GM19467 (cell line): Measurements from ENCODE around the gene MED23.

Experiments used
- ATAC-seq: cut with Tn5 transposase; IDR thresholded peaks from one replicate; pipeline ENCODE4 v1.9.1; 2021; ENCODE audit warnings: mild to moderate bottlenecking, moderate library complexity; ENCODE audit not compliant: unreplicated experiment

MED23 gene

GRCh38 chr6:131627724-131628682 lies at the start of gene MED23:
Gene MED23, minus strand, starts transcription at chr6:131628242. Its CDS starts 193 bp downstream, at chr6:131628049.
- ATAC-seq, result peak; percentile 96

GRCh38 chr6:131673184-131673583 lies 45.1 kb upstream of the MED23 start:
- ATAC-seq, result no peak

- no peak for ATAC-seq
These were observed 41.8 kb upstream of the MED23 start for GRCh38 chr6:131669891-131670290.

DNA sequence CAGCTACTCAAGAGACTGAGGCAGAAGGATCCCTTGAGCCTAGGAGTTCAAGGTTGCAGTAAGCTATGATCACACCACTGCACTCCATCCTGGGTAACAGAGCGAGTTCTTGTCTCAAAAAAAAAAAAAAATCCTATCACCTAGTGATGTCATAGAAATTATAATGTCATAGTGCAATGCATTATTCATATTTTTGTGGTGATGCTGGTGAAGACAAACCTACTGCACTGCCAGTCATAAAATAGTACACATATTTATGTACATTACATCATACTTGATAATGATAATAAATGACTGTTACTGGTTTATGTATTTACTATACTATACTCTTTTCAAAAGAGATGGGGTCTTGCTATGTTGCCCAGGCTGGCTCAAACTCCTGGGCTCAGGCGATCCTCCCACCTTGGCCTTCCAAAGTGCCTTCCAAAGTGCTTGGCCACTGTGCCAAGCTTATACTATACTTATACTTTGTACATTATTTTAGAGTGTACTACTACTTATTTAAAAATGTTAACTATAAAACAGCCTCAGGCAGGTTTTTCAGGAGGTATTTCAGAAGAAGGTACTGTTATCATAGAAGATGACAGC lies 35.6 kb upstream of the MED23 start:
- ATAC-seq, result no peak

GRCh38 chr6:131660195-131660594 lies 32.2 kb upstream of the MED23 start:
- ATAC-seq, result no peak

- no peak for ATAC-seq
These were observed 30.2 kb upstream of the MED23 start for GRCh38 chr6:131658287-131658686.

- ATAC-seq, result no peak
These were observed 29.6 kb upstream of the MED23 start for GRCh38 chr6:131657630-131658111.

GRCh38 chr6:131657222-131657621 lies 29.2 kb upstream of the MED23 start:
- ATAC-seq, result no peak

DNA sequence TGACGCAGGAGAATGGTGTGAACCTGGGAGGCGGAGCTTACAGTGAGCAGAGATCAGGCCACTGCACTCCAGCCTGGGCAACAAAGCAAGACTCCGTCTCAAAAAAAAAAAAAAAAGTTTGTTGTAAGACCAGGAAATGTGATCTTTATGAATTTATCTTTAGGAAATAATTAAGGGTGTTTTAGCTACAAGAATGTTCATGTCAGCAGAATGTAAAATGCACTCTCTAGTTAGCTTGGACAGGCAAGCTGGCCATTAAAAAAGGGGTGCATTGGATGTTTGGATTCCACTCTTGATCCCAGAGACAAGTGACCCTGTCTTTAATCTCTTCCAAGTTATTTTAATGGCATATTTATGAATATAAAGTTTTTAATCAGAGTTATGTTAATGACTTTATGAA lies 28.6 kb upstream of the MED23 start:
- no peak for ATAC-seq

DNA sequence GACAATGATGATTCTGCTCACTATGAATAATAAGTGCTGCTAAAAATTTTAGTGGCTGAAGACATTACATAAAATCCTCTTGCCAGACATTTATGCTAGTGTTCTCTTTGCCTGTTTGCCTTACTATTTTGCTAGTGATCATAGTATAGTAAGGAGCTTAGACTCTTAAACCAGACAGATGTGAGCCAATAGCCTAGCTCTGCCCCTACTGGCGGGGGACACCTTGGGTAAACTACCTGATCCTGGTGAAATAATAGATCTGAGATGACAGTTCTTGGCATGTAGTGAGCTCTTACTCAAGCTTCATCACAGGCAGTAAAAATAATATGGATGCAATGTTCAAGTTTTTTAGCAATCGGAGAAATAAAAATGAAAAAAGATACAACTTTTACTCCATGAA lies 27.9 kb upstream of the MED23 start:
- no peak for ATAC-seq

GRCh38 chr6:131655387-131655786 lies 27.3 kb upstream of the MED23 start:
- no peak for ATAC-seq

DNA sequence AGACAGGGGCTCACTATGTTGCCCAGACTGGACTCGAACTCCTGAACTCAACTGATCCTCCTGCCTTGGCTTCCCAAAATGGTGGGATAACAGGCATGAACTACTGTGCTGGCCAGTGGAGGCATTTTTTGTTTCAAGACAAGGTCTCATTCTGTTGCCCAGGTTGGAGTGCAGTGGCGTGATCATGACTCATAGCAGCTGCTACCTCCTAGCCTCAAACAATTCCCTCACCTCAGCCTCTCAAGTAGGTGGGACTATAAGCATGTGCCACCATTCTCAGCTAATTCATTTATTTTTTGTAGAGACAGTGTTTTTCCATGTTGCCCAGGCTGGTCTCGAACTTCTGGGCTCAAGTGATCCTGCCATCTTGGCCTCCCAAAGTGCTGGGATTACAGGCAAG lies 26.3 kb upstream of the MED23 start:
- ATAC-seq, result no peak

- ATAC-seq, result no peak
These were observed 24.4 kb upstream of the MED23 start for GRCh38 chr6:131652472-131652871.

DNA sequence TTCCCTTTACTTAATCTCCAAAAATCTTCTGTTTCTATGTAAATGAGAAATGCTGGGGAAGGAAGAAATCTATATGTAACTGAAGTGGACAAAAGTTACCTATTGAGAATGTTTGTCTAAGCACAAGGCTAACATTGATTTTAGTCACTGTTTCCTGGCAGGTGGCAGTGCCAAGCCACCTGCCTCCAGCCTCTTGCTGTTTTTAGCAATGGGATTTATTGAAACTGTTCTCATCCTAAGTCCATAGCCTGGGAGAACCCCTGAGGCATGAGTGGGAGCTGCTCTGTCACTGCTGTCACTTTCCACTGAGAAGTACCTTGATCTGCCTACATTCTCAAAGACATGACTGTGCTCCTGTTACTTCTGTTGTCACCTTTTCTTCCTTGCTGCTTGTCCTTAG lies 23.7 kb upstream of the MED23 start:
- ATAC-seq, result no peak

- no peak for ATAC-seq
These were observed 18.2 kb upstream of the MED23 start for GRCh38 chr6:131646249-131646670.

DNA sequence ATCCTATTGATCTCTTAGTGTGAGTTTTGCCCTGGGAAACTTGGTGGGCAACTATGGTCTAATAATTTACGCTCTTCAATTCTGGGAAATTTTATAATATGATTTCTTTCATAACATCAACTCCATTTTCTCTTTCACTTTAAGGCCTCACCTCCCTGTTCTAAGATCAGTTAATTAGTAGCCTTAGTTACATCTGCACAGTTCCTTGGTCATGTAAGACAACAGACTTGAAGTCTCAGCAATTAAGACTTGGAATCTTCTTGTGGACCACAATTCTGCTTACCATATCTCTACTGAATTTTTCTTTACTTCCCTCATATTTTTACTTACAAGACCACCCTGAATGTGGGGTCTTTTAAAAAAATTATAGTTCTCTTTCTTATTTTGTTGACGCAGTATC lies 17.8 kb upstream of the MED23 start:
- ATAC-seq, result no peak

GRCh38 chr6:131644921-131645320 lies 16.9 kb upstream of the MED23 start:
- no peak for ATAC-seq

GRCh38 chr6:131643855-131644460 lies 15.9 kb upstream of the MED23 start:
- ATAC-seq, result no peak

- no peak for ATAC-seq
These were observed 15.1 kb upstream of the MED23 start for GRCh38 chr6:131642987-131643611.

GRCh38 chr6:131642565-131642964 lies 14.5 kb upstream of the MED23 start:
- ATAC-seq, result no peak

- ATAC-seq, result no peak
These were observed 13.5 kb upstream of the MED23 start for GRCh38 chr6:131641554-131641953.
